NCI-H187 treated with DMSO at 0.1 percent for 48 hours (cell line): ENCODE measurements around the gene SLC16A5.
"Not testable (repeated sequence)": the region's sequence is repeated elsewhere in the genome, so short reads cannot be mapped to it uniquely, and the experiment has no call there.

ENCODE experiments used
- DNase-seq: peaks from one replicate; lab custom pipeline; 2025; lab: John Stamatoyannopoulos, UW

Gene SLC16A5

DNA sequence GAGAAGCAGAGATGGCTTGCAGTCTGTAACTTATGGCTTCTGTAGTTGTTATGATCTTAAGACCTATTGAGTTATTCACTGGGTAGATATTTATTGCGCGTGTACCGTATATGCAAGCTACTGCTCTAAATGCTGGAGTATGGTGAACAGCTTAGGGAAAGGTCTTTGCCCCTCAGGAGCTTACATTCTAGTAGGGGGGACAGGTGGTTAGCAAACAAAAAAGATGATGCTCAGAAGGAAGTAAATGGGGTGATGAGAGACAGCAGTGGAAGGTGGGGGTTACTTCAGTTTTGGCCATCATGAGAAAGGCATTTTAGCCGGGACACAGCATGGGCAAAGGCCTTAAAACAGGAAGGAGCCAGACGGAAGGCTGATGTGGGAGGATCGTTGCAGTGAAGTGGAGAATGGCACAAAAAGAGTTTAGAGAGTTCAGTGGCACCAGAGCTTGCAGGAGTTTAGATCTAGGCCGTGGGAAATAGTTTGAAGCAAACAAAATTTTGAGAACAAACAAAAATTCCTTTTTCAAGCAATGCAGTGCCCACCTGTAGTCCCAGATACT, 24.1 kb downstream of the SLC16A5 start:
- no peak for DNase-seq

DNA sequence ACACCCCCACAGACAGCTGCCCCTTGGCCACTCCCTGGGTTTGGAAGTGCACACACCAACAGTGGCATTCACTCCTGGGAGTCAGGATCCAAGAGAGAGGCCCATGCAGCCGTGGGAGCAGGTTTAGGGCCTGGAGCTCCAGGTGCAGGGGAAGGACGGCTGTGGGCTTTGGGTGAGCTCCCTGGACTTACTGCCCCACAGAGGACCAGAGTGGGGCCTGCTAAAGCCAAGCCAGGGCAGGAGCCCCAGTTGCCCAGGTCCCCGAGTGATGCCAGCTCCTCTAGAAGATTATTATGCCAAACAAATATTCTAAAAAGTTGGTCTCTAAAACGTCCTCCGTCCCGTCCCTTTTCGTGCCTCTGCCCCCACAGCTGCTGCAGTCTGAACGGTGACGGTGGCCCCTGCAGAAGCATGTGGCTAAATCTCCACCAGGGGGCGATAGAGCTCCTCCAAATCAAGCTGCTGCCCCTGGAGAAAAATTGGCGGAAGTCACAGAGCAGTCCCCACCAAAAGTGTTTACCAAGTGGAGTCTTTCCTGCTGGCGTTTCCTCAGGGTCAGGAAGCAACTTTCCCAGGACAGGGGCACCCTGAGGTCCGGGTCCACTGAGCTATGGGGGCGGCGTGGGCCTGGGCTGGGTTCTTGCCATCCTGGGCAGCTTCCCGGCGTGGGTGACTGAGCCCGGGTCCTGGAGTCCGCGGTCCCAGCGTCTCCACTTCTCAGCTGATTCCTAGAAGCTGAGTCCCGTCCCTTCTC, 26.2 kb downstream of the SLC16A5 start:
- DNase-seq, result peak; percentile 57

DNA sequence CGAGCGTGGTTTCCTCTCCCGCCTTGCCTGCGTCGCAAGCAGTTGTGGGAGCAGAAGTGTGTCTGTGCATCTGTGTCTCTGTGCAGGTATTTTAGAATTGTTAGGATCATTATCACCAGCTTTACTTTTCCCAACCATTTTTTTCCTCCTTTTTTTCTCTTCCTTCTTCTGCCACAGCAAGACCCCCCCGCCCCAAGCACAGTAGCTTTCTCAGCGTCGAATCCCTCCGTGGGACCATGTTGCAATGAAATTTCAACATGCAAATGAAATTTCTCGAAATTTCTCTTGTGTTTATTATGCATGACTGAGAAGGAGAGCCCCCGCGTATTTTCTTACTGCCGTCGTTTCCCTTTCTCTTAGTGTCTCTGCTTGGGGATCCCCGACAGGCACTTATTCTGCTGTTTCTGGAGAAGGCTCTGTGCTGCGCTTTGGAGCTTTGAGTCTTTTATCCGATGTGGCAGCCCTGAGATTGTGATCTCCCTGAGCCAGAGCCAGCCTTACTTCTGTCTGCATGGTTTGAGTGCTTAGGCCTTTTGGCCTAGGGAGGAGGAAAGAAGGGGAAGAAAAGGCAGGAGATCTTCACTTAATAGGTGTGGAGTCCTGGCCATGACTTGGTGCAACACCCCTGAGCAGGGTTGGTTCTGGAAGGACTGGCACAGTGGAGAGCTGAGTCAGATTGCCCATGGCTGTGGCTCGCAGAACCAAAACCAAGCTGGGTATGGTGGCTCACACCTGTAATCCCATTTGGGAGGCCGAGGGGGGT, 27.0 kb downstream of the SLC16A5 start:
- no peak for DNase-seq

DNA sequence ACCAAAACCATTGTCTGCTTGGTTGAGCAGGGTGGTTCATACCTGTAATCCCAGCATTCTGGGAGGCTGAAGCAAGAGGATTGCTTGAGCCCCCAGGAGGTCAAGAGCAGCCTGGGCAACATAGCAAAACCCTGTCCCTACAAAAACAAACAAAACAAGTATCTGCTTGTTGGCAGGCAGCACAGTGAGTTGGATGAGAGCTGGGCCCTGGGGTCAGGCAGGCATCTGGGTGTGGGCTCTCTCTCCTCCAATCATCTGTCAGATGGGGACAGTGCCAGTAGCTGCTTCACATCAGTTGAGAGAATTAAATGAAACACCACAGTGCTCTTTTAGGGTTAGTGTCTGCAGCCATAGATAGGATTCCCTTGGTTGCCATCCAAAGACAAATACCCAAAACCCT, 27.8 kb downstream of the SLC16A5 start:
- no peak for DNase-seq

DNA sequence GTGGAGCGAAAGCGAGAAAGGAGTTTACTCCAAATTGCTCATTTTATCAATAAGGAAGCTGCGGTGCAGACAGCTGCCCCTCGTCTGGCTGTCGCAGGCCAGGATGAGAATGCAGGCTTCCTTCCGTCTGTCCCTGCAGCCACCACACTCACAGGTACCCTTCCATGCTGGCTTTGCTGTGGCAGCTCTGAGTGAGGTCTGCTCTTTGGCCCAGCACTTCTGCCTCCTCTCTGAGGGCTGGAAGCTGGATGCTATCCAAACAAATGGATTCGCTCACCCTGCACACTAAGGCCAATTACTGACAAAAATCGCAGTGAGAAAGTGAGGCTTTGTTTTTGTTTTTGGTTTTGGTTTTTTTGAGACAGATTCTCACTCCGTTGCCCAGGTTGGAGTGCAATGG, 29.0 kb downstream of the SLC16A5 start:
- DNase-seq, result no peak

DNA sequence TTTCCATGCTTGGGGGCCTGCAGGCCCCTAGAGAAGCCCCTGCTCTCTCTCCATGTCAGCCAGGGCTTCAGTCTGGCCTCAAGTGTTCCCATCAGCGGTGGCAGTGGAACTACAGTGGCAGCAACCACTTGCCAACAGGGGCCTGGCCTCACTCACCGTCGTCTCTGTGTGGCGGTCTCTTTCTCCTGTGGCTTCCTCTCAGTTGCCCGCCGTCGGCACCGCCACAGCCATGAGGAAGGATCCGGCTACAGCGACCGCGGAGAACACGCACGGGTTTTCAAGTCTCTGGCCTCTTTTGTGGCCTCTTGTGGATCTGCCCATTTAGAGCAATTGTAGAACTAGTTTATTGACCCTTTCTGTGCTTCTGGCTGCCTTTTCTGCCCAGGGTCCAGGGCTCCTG, 30.6 kb downstream of the SLC16A5 start:
- DNase-seq, result no peak

DNA sequence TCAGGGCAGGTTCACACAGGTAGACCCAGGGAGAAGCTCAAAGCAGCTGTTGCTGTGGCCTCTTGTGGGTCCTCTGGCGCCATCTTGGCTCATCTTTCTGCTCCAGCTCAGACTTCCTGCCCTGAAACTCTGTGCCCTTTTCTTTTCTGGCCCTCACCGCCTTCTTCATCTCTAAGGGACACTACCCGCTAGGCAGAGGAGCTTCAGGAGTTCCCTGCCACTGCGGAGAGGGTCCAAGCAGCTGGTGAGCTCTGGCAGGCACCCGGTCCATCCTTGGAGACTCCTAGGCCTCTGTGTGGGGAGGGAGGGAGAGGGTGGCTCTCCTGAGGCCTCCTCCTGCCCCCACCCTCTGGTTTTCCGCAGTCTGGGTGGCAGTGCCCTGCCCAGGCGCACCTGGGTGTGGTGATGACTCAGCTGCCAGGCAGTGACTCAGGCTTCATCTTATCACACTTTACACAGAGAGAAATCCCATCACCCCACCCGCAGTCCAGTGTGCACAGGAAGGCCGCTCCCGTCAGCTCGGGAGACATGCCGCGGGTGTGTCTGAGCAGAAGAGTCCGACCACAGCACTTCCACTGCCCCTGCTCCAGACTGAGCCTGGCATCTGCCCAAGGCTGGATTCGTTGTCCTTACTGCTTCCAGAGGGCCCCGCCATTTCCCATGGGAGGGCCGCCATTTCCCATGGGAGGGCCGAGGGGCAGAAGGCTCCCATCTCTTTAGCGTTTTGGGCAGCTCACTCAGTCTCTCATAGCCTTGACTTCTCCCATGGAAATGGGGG, 36.5 kb downstream of the SLC16A5 start:
- DNase-seq, result no peak

DNA sequence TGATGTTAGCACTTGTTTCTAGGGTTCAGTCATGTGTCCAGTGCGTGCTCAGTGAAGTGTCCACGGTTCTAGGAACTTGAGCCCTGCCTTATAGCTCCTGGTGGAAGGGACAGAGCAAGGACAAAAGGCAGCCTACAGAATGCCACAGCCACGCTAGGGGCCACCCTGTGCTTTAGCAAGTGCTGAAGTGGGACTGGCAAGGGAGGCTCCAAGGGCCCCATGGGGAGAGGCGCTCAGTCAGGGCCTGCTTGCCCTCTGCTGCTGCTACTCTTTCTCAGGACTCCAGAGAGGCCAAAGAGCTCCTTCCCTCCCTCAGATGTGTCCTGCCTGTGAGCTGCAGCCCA, 37.0 kb downstream of the SLC16A5 start:
- DNase-seq, result no peak

DNA sequence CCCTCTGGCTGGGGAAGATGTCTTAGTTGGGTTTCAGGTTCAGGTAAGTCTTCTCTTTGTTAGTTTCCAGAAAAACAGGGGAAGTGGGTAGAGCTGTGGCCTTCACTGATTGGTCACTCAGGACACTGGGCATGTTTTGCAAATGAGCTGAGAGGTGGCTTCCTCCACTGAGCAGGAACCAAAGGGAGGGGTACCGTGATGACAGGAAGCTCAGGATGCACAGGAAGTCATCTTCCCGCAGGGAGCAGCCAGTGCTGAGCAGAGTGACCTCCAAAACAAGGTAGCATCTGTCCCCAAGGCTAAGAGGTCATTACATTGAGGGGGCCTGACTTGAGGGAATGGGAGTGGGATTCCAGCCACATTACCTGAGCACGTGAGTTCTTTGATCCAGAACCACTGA, 38.2 kb downstream of the SLC16A5 start:
- no peak for DNase-seq

DNA sequence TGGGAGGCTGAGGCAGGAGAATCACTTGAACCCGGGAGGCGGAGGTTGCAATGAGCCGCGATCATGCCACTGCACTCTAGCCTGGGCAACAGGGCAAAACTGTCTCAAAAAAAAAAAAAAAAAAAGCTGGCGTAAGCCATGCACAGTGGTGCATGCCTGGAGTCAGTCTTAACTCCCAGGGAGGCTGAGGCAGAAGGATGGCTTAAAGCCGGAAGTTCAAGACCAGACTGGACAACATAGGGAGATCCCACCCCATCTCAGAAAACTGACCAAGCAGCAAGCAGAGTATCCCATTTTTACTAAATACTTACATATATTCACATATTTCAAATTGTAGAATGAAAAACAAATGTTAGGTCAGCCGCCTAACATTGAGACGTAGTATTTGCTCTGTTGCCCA, 39.2 kb downstream of the SLC16A5 start:
- DNase-seq, result no peak

DNA sequence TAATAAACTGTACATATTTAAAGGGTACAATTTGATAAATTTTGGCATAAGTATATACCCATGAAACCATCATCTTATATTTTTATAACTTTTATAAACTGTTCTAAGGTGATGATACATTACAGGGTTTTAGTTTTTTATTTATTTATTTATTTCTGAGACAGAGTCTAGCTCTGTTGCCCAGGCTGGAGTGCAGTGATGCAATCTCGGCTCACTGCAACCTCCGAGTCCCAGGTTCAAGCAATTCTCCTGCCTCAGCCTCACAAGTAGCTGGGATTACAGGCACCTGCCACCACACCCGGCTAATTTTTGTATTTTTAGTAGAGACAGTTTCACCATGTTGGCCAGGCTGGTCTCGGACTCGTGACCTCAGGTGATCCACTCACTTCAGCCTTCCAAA, 40.2 kb downstream of the SLC16A5 start:
- DNase-seq, result not testable (repeated sequence)

DNA sequence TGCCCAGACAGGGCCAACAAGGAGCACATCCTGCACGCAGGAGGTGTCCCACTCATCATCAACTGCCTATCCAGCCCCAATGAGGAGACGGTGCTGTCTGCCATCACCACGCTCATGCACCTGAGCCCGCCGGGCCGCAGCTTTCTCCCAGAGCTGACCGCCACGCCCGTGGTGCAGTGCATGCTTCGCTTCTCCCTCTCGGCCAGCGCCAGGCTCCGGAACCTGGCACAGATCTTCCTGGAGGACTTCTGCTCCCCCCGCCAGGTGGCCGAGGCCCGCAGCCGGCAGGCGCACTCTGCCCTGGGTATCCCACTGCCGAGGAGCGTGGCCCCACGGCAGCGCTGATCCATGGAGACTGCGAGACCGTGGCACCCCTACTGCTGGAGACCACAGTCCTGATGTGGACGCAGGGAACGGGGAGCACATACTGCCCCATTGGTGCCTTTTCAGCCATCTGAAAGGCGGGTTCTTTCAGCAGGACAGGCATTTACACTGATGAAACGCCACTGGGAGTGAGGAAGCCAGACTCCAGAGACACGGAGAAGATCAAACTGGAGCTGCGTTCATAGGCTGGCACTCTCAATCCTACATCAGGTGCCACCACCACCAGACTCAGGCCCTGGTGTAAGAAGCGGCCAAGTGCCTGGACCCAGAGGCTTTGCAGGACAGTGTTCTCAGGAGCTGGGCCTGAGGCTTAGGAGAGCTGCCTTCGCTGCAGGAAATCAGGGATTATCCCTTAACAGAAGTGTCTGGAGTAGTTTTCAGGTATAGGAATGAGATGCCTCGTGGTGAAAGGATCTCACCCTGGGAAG, 41.1 kb downstream of the SLC16A5 start:
- DNase-seq, result no peak

DNA sequence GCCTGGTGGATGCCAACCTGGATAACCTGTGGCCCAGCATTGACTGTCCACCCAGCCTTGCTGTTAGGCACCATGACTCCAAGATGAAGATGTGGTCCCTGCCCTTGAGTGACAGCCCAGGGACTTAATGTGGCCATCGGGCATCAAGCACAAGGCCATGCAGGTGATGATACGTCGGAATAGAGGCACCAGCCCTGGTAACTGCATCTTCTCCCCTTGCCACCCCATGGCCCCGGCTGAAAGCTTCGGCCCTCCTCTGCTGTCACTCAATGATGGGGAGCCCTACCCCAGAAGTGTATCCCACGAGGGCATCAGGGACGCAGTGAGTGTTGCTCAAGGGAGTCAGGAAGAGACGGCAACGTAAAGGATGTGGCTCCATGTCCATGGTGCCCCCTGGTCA, 41.8 kb downstream of the SLC16A5 start:
- no peak for DNase-seq

DNA sequence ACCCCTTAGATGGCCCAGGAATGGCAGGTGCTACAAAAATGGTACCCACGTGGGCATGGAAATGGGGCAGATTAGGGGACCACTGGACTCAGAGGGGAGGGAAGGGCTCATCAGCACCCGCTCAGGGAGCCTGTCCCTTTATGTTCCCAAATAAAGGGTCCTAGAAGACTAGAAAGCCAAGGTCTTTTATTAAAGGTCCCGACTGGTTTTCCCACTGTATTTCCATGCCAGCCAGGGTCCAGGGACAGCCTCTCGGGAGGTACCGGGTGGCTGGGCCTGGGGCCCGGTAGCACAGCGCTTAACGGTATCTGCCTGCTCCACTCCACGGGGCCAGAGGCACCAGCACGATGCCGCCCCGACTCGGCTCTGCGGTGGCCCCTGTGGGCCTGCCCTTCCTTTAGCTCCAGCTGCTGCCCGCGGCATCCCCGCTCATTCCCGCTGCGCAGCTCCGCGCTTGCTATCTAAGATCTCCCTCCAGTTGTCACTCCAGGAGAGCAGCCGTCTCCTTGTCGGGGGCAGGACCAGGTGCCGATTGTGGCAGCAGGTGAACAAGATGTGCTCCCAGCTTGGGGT, 42.4 kb downstream of the SLC16A5 start:
- DNase-seq, result no peak

DNA sequence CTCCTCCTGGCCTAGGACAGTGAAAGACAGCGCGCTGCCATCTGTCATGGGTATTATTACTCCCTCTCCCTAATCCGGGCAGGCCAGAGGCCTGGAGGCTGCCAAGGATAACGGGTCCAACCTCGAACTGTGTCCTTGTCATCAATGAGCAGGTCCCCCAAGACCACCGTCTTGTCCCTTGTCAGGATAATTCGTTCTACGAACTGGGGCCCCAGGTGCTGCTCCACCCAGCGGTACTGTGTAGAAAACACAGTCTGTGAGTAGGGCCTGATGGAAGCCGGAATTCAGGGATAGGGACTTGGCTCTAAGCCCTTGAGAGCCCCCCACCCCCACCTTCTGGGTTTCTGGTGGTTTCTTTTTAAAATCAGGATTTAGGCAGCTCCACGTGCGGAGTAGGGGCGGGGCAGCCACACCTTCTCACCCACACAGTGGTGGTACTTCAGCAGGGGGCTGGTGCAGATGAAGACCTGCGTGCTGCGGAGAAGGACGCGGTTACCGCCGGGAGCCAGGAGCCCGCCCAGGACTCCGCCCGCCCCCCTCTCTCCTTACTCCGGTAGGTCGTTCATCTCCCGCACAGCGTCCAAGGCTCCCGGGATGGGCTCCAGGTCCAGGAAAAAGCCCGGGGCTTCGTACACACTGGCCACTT, 43.0 kb downstream of the SLC16A5 start:
- DNase-seq, result no peak

DNA sequence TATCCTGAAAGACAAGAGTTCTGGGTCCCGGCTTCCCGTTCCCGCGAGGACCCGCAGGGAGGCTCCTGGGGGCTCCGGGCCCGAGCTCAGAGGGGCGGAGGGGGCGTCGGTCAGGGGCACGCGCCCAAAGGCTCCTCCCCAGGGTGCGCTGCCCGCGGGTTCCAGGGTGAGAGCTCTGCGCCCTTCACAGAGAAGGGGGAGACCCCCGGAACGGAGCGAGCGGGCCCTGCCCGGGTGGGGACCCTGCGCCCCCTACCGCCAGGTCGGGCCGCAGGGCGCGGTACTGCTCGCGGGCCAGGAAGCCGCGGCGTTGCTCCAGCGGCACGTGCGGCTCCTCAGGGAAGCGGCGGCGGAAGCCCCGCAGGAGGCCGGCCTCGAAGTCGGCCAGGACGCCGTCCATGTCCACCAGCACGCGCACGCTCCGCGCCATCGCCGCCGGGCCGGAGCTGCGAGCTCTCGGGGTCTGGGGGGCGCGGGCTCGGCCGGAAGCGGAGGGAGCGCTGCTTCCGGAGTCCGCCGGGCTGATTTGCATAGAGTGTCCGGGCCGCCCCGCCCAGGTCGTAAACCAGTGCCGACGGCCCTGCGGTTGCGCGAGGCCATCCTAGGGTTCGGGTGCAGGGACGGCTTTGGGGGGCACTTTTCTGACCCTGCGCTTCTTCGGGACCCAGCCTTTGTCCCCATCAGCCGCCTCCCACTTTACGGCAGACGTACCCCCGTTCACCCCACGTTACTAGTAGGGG, 43.7 kb downstream of the SLC16A5 start, which contains the start of gene NT5C:
Gene NT5C (minus strand): TSS at position 465 of the 740 bp plus-strand sequence. CDS start 35 bp downstream, at position 430.
- no peak for DNase-seq

DNA sequence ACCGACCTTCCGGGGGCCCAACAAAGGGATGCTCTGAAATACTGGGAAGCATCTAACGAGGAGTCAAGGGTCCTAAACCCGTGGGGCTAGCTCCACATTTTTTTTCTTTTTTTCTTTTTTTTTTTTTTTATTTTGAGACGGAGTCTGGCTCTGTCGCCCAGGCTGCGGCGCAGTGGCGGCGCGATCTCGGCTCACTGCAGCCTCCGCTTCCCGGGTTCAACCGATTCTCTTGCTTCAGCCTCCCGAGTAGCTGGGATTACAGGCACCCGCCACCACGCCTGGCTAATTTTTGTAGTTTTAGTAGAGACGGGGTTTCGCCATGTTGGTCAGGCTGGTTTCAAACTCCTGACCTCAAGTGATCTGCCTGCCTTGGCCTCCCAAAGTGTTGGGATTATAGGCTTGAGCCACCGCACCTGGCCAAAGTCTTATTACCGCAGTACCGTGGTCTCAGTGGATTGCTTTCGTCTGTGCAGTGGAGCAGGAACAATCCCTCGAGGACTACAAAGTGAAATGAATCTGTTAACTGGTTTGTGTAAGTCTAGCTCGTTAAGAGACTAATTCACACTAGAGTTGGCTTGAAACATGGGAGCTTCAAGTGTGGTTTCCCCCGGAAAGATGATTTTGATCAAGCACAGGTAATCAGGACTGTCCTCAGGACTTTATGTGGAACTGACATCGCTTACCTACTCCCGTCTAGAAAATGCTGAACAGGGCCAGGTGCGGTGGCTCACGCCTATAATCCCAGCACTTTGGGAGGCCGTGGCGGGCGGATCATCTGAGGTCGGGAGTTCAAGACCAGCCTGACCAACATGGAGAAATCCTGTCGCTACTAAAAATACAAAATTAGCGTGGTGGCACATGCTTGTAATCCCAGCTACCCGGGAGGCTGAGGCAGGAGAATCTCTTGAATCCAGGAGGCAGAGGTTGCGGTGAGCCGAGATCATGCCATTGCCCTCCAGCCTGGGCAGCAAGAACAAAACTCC, 44.6 kb downstream of the SLC16A5 start:
- not testable (repeated sequence) for DNase-seq

DNA sequence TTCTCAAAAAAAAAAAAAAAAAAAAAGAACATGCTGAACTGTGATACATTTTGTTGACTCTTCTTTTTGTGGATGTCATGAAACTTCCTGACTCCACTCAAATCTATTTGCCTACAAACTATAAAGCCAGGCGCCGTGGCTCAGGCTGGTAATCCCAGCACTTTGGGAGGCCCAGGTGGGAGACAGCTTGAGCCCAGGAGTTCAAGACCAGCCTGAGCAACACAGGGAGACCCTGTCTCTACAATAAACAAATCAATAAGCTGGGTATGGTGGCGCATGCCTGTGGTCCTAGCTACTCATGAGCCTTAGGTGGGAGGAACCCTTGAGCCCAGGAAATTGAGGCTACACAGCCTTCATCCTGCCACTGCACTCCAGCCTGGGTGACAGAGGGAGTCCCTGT, 45.2 kb downstream of the SLC16A5 start:
- no peak for DNase-seq
